Thyroid gland (tissue), 4 donors: ENCODE measurements around the gene CX3CR1.

Source experiments
- CTCF ChIP-seq, 6 experiments: fragments of 200-600 bp in 3 of 6; fragments of 450-650 bp in 3 of 6; sonication (generic) in 3 of 6; IDR thresholded peaks; one replicate each; pipeline ENCODE4 v1.5.1; 2016 to 2019; ENCODE audit warnings: antibody characterized with exemption in 6 of 6, mild to moderate bottlenecking in 2 of 6, inconsistent platforms in 1 of 6, moderate library complexity in 1 of 6
- POLR2A ChIP-seq, 2 donors: fragments of 450-650 bp; IDR thresholded peaks; one replicate each; pipeline ENCODE4 v1.6.1; 2017; ENCODE audit warnings: antibody characterized with exemption in 2 of 2, mild to moderate bottlenecking in 2 of 2, moderate library complexity in 1 of 2

- no peak for TF ChIP-seq POLR2A (IDR thresholded peaks at IDR 0.05)
- TF ChIP-seq CTCF (IDR thresholded peaks at IDR 0.05): no peak
These were observed 56.9 kb downstream of the CX3CR1 start for GRCh38 chr3:39222939-39223338.
